NCI-H460 (cell line): ENCODE measurements around the gene ITPR1. TPM values are rescaled to one million over a fixed set of nuclear protein-coding genes. Genes with fewer than 3 reads are reported as not detected.
"Not testable (repeated sequence)": the region's sequence is repeated elsewhere in the genome, so short reads cannot be mapped to it uniquely, and the experiment has no call there.

Source experiments
- DNase-seq: peaks from one replicate; pipeline ENCODE4 v3.0.0-alpha.2; 2016; ENCODE audit warnings: low read depth; ENCODE audit errors: extremely low read depth
- total RNA-seq: library from RNA; depleted of rRNA; stranded (reverse); fragments of >200 nt; shearing (Covaris generic); gene quantifications from 2 replicates; pipeline ENCODE4 v1.2.3, GENCODE V29; 2014

ITPR1 gene
- total RNA-seq, 1 experiment from 2014 or later: 44.9 TPM

DNA sequence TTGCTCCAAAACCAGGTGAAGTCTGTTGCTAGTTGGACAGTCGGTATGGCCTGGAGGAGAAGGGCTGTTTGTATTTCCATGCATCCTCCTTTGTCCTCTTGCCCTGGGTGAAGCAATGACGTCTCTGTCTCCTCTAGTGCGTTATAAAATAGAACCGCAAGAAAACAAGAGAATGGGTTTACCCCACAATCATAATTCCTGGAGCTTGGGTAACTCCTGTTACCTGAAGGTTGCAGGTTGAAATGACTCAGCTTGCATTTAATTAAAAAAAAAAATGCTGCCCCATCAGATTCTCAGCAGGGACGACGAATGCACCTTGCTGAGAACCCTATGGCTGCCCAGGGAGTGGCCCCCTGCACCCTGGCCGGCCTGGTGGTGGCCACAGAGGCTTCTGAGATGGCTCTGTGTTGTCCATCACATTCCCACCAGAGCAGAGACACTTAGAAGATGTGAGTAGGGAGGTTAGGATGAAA is 257.9 kb downstream of the ITPR1 start:
- no peak for DNase-seq

DNA sequence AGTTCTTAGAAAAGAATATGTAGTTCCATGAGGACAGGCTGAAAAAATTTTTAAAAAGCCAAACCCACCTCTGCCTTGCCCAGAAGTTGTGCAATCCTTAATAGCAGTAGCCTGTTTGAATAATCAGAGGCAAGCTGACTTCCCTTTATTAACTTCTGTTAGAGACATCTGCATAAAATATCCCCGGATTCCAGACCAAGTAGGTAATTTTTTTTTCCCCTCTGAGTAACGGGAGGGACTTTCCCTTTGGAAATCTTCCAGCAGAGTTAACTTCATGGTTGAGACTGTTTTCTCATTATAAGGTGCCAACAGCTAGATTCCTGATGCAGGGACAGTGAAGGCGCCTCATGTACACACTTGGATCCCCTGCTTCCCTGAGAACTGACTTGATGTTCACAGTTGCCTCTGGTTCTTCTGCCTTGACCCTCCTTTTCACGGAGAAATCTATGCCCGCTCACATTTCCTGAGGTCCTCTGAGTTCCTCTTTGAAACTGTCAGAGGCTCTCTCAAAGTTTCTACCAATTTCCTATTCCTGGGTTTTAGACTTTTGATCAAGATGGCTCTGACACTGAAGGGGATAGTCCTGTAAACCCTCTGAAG is 258.5 kb downstream of the ITPR1 start:
- DNase-seq: no peak

DNA sequence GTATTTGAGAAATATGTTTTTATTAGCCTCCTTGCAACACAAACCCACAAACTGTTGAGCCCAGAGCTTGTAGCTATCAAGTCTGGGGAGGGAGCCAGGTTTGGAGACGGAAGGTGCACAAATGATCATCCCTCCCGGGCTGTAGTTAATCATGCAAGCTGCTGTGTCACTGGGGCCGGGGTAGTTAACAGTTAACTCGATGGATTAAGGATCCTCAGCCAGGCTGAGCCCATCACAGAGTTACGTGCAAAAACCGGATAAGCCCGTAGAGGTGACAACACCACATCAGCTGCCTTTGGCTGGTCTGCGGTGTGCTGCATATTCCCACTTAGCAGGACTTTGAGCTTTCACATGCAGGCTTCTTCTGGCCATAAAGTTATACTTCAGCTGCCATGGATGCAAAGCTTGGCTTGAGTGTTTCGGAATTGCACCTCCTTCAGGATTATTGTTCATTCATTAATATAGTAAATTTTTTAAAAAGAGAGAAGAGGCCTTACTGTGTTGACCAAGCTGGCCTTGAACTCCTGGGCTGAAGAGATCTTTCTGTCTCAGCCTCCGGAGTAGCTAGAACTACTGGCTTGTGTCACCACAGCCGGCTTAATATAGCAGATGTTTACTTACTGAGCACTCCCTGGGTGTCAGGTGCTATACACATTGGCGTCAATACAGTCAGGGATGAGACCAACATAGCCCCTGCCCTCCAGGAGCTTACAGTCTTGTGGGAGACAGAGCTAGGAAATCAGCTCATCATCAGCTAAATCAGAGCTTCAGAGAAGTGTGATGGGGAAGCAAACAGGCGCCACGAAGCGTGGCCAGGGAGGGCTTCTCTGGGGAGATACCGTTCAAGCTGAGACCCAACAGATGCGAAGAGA is 259.3 kb downstream of the ITPR1 start:
- no peak for DNase-seq

DNA sequence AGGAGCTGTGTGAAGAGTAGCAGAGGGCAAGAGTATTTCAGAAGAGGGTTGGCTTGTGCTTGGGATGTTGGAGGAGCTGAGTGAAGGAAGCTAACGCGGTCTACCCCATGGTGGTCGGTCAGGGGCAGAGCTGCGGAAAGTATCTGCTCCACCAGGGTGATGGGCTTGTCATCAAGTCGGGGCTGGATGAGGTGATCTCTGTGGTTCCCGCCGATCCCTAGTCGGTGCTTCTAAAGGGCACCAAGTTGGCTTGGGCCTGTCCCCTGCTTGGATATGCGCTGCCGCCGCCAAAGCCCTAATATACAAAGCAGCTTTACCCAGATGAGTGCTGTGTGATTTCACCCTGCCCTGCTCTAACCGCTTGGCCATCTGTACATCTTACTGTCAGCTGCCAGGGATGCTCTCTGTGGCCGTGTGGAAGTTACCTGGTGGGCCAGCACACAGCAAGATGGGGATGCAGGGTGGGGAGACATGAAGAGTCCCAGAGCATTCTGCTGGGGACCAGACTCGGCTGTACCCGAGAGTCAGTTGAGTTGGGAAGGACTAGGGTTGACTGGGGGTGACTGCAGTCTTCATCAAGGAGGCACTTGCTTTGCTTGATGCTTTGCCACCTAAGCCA is 260.0 kb downstream of the ITPR1 start:
- DNase-seq: no peak

DNA sequence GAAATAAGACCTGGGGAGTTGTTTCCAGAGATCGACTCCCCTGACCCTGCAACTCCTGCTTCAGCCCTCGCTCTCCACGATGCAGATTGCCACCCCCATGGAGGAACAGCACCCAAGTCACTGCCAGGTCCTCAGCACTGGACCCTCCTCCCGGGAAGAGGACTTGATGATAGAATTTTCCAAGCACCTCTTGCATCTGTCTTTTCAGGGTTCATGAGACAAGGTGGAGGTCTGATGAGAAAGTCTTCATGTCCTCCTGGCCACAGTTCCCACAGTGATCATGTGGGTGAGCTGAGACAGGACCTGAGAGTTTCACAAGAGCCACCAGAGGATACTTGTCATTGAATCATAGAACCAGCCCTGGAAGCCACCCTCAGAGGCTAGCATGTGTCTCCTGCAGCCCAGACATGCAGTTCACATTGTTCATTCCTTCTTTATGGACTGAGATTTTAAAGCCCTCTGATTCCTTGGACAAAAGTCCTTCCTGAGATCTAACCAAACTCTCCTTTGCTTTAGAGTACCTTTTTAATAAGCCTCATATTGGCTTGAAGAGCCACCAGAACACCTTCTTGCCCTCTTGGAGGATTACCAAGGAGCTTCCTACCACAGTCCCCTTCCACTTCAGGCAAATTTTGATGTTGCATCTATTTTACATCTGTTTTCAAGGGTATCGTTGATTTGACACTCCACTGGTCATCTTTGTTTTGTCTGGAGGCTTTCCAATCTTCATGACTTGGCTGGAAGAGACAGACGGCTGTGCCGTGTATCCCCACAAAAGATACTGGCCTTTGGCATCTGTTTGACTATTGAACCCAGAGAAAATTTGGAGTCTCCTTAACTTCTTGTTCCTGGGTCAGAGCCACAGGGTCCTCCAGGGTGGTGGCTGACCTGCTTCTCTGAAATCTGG is 261.3 kb downstream of the ITPR1 start:
- DNase-seq: no peak

DNA sequence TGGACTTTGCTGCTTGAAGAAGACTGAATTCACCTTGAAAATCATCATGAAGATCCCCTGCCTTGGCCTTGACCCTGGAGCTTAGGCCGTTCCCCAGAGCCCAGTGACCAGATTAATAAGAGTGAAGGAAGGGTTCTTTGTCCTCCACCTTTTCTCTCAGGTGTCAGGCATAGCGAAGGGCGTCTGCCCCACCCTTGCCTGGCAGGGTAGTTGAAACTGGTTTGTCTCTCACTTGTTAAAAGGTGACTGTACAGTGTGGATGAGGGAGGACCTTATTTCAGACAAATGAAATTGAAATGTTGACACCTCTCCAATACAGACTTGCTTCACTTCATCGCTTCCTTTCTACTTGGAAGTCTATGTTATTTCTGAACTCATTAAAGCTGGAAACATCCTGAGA is 262.4 kb downstream of the ITPR1 start:
- DNase-seq: no peak

DNA sequence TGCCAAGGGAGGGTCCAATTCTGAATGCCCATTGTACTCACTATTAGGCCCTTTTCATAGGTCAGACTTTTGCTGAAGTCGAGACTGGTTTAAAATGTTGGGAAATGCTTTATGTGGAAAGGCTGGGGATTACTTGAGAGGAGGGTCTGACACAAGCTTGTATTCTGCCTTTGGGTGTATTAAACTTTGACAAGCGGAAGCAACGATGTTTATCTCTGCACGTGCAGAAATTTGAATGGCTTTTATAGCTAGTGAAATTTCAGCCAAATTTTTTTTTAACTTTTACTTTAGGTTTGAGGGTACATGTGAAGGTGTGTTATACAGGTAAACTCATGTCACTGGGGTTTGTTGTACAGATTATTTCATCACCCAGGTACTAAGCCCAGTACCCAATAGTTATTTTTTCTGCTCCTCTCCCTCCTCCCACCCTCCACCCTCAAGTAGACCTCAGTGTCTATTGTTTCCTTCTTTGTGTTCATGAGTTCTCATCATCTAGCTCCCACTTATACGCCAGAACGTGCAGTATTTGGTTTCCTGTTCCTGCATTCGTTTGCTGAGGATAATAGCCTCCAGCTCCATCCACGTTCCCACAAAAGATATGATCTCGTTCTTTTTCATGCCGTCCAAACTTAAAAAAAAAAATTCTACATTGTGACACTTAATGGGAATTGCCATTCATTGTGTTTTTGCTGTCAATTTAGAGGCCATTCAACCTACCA is 263.1 kb downstream of the ITPR1 start:
- DNase-seq: no peak

DNA sequence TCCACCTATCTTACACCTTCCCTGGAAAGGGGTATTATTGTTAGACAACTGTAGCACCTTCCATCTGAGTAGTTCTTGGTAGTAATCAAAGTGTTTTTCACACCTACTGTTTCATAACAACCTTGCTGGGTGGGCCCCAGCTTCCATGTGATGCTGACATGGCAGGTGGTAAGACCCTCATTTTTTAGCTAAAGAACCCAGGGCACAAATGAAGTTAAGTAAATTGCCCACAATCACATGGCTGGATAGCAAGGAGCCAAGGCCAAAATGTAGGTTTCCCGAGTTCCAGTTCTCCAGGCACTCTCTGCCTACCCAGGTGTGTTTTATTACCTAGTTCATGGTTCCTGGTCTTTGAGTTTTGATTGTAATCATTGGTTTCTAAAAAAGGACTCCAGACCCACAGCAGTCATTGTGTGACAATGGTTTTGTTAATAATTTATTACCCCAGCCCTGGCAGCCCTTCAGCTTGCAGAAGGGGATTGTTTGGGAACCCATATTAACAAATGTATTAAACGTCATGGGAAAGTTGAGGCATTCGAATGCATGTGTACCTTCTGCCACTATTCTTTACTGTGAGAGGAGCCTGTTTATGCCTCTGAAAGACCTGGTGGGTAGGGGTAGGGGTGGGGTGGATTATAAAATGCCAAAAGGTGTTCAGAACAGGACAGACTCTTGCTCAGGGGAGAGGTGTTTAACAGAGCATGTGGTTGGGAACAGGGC is 263.9 kb downstream of the ITPR1 start:
- no peak for DNase-seq

- no peak for DNase-seq
Measured at GRCh38 chr3:4757575-4758248, 264.6 kb downstream of the ITPR1 start.

- DNase-seq: no peak
Measured at GRCh38 chr3:4758249-4758860, 265.2 kb downstream of the ITPR1 start.

DNA sequence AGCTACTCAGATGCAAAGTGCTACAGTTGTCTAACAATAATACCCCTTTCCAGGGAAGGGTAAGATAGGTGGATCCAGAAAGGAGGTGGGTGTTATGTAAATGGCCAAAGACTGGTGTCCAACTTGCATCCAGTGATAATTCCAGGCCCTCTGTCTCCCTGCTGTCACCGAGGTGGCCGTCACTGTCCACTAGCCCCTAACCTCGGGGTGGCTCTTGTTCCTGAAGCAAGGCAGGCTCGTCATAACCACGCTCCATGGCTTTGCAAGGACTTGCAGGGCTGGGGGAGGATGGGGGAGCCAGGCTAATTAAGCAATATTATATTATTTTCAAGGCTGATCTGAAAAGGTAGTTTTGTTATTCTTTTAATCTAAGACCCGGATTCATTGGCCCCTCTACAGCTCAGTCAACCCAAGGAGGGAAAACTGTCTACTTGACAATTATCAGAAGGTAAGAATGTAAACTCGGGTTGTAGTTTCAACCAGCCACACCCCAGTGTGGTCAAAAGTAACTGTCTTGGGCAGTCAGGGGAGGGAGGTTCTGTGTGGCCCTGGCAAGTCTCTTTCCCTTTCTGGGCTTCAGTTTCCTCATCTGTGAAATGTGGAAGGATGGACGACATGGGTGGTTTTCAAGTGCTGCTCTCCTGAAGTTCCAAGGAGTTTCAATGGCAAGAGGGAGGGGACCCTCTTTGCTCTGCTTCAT is 266.0 kb downstream of the ITPR1 start:
- no peak for DNase-seq

DNA sequence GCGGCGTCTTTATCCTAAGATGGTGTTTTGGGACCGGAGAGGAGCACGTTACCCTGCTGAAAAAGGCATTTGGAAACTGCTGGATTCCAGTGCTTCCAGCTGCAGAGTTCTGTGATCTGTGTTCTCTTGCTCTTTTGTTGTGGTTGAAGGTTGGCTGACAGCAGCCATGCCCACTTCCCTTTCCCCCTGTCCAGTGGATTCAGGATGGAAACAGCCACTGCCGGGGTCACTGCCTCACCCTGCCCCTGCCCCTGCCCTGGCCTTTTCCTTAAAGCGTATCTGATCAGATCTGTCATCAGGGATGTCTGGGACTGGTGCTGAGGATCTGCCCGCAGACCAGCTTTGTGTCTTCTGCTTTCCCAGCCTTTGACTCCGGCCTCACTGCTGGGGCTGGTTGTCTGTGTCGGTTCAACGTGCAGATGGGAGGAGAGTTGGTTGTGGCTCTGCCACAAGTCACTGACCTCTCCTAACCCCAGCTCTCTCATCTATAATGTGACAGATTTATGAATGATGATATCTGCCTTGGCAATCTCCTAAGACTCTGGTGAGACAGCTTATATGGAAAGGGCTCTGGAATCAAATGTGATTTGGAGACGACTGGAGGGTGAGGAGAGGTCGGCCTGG is 266.7 kb downstream of the ITPR1 start:
- no peak for DNase-seq

DNA sequence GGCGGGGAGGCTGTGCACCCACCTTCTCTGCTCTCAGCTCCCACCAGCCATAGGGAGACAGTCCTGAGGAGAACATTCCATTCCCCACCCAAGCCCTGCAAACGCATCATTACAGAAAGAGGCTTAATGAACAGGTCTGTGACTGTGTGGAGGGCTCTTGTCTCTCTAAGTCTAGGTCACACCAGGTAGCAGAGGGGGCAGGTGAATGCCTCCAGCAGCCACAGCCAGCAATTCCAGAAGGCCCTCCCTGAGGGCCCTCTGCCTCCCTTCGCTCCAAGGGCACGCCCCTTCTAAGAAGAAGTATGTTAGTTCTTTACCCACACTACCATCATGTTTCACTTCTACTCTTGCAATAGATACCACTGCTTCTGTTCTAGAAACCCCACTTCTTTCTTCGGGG is 268.6 kb downstream of the ITPR1 start:
- no peak for DNase-seq

GRCh38 chr3:4762481-4763230 is 269.5 kb downstream of the ITPR1 start:
- not testable (repeated sequence) for DNase-seq

GRCh38 chr3:4763604-4764247 is 270.6 kb downstream of the ITPR1 start:
- DNase-seq: no peak

DNA sequence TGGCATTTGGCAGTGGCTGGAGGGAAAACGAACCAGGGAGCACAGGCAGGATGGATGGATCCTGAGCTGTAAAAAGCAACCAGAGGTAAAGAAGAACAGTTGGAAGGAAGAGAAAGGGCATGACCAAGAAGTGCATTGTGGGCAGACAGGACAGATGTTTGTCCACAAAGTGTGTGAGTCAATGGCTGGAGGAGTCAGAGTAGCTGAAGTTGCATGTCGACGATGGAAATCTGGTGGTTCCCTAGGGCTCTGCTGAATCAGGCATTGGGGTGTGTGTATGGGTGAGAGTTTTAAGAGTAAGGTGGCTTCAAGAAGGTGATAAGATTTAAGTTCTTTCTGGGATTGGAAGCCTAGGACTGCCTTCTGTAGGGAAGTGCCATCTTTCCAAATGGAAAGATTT is 272.1 kb downstream of the ITPR1 start:
- DNase-seq: no peak
